GM23248 (cell line): ENCODE measurements around the gene RFK.

Experiments used
- EZH2 ChIP-seq: fragments of 200-600 bp; sonication (generic); IDR thresholded peaks from 2 replicates; pipeline ENCODE4 v1.6.1; 2018; ENCODE audit warnings: antibody characterized with exemption, mild to moderate bottlenecking; ENCODE audit not compliant: insufficient read depth, poor library complexity, severe bottlenecking
- EZH2phosphoT487 ChIP-seq: fragments of 200-600 bp; sonication (generic); IDR thresholded peaks from 2 replicates; pipeline ENCODE4 v1.6.1; 2018; ENCODE audit warnings: antibody characterized with exemption, moderate library complexity, mild to moderate bottlenecking, low read depth; ENCODE audit not compliant: insufficient read depth

DNA sequence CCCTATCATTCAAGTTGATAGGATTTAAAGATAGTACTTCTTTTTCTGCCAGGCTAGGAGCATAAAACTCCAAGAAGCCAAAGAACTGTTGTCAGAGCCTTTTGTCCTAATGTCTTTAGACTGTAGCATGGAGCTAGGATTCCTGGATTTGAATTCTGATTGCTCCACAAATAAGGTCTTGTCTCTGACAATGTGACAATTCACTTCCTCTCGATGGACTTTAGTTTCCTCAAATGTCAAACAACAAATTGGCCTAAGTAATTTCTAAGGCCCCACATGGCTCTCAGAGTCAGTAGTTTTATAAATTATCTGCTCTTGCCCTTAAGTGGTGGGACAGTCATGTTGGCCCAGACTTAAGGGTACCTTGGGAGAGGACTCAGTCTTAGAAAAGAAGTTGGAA, 36.7 kb downstream of the RFK start:
- TF ChIP-seq EZH2: no peak
- TF ChIP-seq EZH2phosphoT487: no peak
